ENCODE measurements around the gene ABL2. TPM values are rescaled to one million over a fixed set of nuclear protein-coding genes. Genes with fewer than 3 reads are reported as not detected.

The ABL2 gene
- total RNA-seq, 4 donors from 2014 or later = 12.9 to 37.3 (median 15.6) TPM

DNA sequence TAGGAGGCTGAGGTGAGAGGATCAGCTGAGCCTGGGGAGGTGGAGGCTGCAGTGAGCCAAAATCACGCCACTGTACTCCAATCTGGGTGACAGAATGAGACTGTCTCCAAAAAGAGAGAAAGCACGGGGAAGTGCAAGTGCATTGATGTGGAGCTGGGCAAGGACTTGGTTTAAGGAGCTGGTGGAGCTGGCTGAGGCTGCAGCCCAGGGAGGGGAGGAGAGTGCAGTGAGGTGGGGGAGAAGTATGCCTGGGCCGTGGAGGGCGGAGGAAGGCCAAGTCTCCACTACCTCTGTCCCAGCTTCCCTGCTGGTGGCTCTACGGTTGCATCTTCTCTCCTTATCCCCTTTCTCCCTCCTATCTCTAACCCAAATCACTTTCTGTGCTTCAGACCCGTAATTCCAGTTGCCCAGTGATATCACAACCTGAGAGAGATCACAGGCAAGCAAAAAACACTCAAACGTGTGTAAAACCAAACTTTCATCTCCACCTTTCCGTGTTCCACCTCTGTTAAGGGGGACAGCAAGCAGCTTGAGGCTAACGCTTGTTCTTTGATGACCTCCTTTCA lies 136.5 kb downstream of the ABL2 start:
- peaks cover 32 to 91% (median 70%) of the 10 kb centered on the region in 4 donors for H3K36me3 ChIP-seq
- no peak for DNase-seq (ENCODE audit: extremely low spot score)
- no peaks in the 10 kb centered on the region for H3K27me3 ChIP-seq
- H3K27ac ChIP-seq (replicated peaks in 1 of 4) = peak overlapping the region in 1 of 4 donors; percentile 65
- no peak overlapping the region for H3K4me3 ChIP-seq
- no peak for TF ChIP-seq EP300 (IDR thresholded peaks at IDR 0.05)
- TF ChIP-seq POLR2AphosphoS5 (IDR thresholded peaks at IDR 0.05) = no peak
- no peak for TF ChIP-seq CTCF (IDR thresholded peaks at IDR 0.05)
- no peak for TF ChIP-seq POLR2A (IDR thresholded peaks at IDR 0.05; ENCODE audit: low read depth)
- H3K9me3 ChIP-seq = no peaks in the 10 kb centered on the region
- intact Hi-C loops (cut with DNase I) = no loop called here
- WGBS = 85% methylated on average over 9 of the region's 9 CpGs
- H3K4me1 ChIP-seq = peaks cover 17 to 32% (median 29%) of the 10 kb centered on the region in 4 donors

- intact Hi-C loops (cut with DNase I) = no loop called here
- no peak for DNase-seq (ENCODE audit: extremely low spot score)
- H3K27ac ChIP-seq (replicated peaks in 1 of 4) = peak overlapping the region; percentile 20 to 65 (median 55)
- H3K9me3 ChIP-seq = no peaks in the 10 kb centered on the region
- no peaks in the 10 kb centered on the region for H3K27me3 ChIP-seq
- TF ChIP-seq EP300 (IDR thresholded peaks at IDR 0.05) (no peak), POLR2A (IDR thresholded peaks at IDR 0.05; ENCODE audit: low read depth) (no peak), POLR2AphosphoS5 (IDR thresholded peaks at IDR 0.05) (peak; percentile 47 to 61)
- H3K36me3 ChIP-seq = peaks cover 35 to 91% (median 71%) of the 10 kb centered on the region in 4 donors
- H3K4me1 ChIP-seq = peaks cover 17 to 40% (median 32%) of the 10 kb centered on the region in 4 donors
- H3K4me3 ChIP-seq = no peak overlapping the region
- WGBS = 40% methylated on average over 1 of the region's 5 CpGs
These were observed 137.7 kb downstream of the ABL2 start for GRCh38 chr1:179091691-179092165.

DNA sequence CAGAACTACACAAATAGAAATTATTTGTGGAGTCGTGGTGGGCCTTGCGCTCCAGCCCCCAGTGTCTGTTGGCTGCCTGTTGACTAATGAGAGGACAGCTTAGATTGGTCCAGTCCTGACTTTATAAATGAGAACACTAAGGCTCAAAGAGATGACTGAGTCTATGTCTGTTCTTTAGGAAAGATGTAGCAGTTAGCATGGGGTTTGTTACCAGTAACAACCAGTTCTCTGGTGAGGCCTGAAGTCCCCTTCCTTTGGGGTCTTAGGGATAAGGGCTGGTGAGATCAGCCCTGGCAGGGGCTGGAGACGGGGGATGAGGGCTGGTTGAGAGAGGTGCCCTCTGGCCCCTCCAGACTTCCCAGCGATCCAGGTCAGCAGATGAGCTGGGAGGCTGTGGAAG lies 138.6 kb downstream of the ABL2 start:
- H3K9me3 ChIP-seq = no peaks in the 10 kb centered on the region
- TF ChIP-seq CTCF (IDR thresholded peaks at IDR 0.05) (no peak), EP300 (IDR thresholded peaks at IDR 0.05) (no peak), POLR2AphosphoS5 (IDR thresholded peaks at IDR 0.05) (no peak), POLR2A (IDR thresholded peaks at IDR 0.05; ENCODE audit: low read depth) (no peak)
- 85% methylated on average over 4 of the region's 4 CpGs for WGBS
- peaks cover 17 to 40% (median 32%) of the 10 kb centered on the region in 4 donors for H3K4me1 ChIP-seq
- peak; percentile 24 for DNase-seq (ENCODE audit: extremely low spot score)
- H3K27me3 ChIP-seq = no peaks in the 10 kb centered on the region
- H3K27ac ChIP-seq (replicated peaks in 1 of 4) = peak overlapping the region; percentile 20 to 65 (median 55)
- intact Hi-C loops (cut with DNase I) = no loop called here
- peaks cover 37 to 87% (median 73%) of the 10 kb centered on the region in 4 donors for H3K36me3 ChIP-seq
- H3K4me3 ChIP-seq = no peak overlapping the region

GRCh38 chr1:179090522-179090921 lies 139.0 kb downstream of the ABL2 start:
- 74% methylated on average over 8 of the region's 8 CpGs for whole genome bisulfite sequencing
- intact Hi-C loops (cut with DNase I) = no loop called here
- DNase-seq (ENCODE audit: extremely low spot score) = no peak
- H3K36me3 ChIP-seq = peaks cover 40 to 87% (median 73%) of the 10 kb centered on the region in 4 donors
- H3K27me3 ChIP-seq = no peaks in the 10 kb centered on the region
- no peak overlapping the region for H3K4me3 ChIP-seq
- TF ChIP-seq EP300 (IDR thresholded peaks at IDR 0.05) = no peak
- no peak for TF ChIP-seq CTCF (IDR thresholded peaks at IDR 0.05)
- no peak for TF ChIP-seq POLR2AphosphoS5 (IDR thresholded peaks at IDR 0.05)
- no peak for TF ChIP-seq POLR2A (IDR thresholded peaks at IDR 0.05; ENCODE audit: low read depth)
- H3K9me3 ChIP-seq = no peaks in the 10 kb centered on the region
- H3K27ac ChIP-seq (replicated peaks in 1 of 4) = peak overlapping the region in 2 of 4 donors; percentile 45 to 65
- H3K4me1 ChIP-seq = peaks cover 17 to 40% (median 32%) of the 10 kb centered on the region in 4 donors

GRCh38 chr1:179089827-179090482 lies 139.5 kb downstream of the ABL2 start:
- intact Hi-C loops (cut with DNase I) = loop anchor here (10.0 kb wide), 1 partner anchor 205 kb away; the partner anchor contains the start of gene SOAT1
- H3K27ac ChIP-seq (replicated peaks in 1 of 4) = peak overlapping the region in 3 of 4 donors; percentile 33 to 65 (median 35)
- WGBS = 86% methylated on average over 10 of the region's 16 CpGs

More at GRCh38 chr1:179089827-179090482, 139.5 kb downstream of the ABL2 start:
- H3K9me3 ChIP-seq = no peaks in the 10 kb centered on the region
- peak; percentile 86 for DNase-seq (ENCODE audit: extremely low spot score)
- no peaks in the 10 kb centered on the region for H3K27me3 ChIP-seq
- peaks cover 17 to 40% (median 33%) of the 10 kb centered on the region in 4 donors for H3K4me1 ChIP-seq
- no peak overlapping the region for H3K4me3 ChIP-seq
- TF ChIP-seq POLR2A (IDR thresholded peaks at IDR 0.05; ENCODE audit: low read depth) (no peak), EP300 (IDR thresholded peaks at IDR 0.05) (no peak), POLR2AphosphoS5 (IDR thresholded peaks at IDR 0.05) (no peak), CTCF (IDR thresholded peaks at IDR 0.05) (no peak)
- H3K36me3 ChIP-seq = peaks cover 35 to 86% (median 71%) of the 10 kb centered on the region in 4 donors
